GM21526 (cell line): Measurements from ENCODE around the gene LIMS1.
"Not testable (repeated sequence)": the region's sequence is repeated elsewhere in the genome, so short reads cannot be mapped to it uniquely, and the experiment has no call there.

Source experiments
- ATAC-seq: cut with Tn5 transposase; IDR thresholded peaks from one replicate; pipeline ENCODE4 v1.9.1; 2021; ENCODE audit warnings: moderate library complexity; ENCODE audit not compliant: unreplicated experiment, low FRiP score

The LIMS1 gene

DNA sequence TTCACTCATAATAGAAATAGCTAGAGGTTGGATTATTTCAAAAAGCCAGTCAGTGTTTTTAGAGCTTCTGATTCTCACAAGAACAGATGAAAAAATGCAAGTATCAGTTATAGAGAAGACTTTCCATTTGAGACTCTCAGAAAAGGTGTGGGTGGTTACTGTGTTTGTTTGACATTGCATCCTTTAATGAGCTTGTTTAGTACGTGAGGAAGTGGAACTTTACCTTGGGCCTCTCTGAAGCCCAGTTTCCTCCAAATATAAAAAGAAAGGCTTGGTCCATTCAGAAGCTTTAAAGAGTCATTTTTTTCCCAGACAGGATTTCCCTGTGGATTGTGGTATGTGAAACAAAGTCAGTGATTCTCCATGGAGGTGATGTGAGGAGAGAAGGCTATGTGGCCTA is 95.1 kb downstream of the LIMS1 start:
- ATAC-seq, result peak; percentile 75

DNA sequence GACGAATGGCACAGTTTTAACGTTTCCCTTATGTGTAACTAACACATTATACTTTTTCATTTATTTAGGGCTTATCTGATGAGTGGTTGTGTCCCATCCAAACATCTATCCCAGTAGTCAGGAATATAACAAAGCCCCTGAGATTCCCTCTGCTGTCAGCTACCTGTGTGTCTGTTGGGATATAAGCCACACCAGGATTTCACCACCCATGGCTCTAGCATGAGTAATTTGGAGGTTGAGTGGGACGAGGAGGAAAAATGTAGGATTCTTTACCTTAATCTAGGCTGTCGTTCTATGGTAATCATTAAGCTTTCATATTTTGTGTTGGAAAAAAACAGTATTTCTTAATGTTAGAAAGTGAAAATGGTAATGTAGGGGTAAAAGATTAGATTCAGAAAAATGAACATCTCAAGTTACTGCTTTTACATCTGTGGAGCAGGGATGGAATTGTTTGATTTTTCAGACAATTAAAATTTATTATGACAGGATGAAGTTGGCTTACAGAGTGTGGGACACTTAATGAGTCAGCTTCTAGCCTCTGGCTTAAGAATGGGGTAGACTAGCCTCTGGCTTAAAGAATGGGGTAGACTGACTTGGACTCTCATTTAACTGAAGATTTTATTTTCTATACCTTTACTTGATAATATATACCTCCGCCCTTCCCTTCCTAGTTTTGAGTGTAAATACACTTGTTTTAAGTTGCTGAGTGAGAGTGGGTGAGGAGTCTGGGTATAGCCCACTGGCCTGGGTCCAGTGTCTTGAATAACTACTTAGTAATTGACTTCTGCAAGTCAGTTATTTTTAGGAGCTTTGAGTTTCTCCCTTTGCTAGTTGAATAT is 96.5 kb downstream of the LIMS1 start:
- ATAC-seq, result no peak

DNA sequence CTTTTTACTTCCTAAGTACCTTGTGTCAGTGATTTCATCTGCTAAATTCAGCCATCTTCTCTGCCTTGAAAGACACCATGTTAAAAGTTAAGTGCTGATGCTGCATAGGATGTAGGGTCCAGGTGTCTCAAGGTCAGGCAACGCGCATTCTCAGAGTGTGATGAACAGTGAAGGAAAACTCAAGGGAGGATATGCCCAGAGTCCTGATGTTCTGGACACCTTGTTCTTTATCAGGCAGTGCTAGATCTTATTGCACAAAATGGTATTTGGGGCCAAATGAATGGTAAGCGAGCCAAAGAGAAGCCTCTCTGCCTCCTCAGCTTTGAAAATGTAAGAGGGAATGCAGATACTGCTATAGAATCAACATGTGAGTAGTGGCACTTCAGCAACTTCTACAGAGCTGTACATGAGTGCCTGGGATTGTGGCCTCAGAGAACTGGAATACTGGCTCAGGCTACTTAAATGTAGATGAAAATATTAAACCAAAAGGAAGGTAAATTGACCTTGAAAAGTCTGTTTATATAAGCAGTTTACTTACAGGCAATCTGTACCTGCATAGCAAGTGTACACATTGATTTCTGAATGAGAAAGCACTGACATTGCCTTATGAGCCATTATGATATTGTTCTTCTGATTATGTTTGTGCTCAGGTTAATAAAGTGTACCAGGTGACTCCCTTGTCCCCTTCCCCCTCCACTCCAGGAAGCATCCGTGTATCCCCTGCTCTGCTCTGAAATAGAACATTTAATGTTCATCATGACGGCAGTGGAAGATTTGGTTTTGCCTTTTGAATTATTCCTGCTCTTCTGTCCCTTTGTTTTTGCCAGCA is 98.3 kb downstream of the LIMS1 start:
- no peak for ATAC-seq

DNA sequence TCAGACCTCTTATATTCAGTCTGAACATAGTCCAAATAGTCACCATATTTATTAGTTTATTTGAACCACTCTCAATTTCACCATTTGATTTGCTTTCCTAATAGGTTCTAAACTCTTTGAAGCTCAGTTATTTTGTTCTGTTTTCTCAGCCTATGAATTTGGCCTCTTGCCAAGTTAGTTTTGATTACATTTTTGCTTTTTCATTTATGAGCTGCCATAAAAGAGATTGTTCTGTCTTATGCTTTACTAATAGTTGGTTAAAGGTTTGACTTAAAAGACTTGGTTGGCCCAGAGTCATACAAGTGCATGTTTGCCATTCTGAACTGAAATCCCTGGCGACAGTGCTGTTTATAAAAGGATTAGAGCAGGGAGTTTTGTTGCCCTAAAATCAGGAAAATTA is 99.1 kb downstream of the LIMS1 start:
- no peak for ATAC-seq

DNA sequence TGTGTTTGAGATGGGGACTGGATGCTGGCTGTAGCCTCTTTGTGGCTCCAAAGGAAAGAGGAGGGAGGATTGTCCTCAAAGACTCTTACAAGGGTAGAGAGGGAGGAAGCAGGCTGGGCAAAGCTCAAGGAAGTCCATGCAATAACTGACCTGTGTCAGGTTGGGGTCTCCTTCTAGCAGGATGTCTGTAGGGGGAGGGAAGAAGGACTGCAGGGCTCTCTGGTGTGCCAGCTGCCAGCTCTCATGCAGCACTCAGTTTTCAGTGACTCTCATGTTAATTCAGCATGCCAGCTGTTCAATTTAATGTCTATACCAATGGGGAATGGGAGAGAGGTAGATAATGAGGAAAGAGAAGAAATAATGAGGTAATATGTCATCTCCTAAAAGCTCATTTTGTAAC is 99.7 kb downstream of the LIMS1 start:
- ATAC-seq, result no peak

DNA sequence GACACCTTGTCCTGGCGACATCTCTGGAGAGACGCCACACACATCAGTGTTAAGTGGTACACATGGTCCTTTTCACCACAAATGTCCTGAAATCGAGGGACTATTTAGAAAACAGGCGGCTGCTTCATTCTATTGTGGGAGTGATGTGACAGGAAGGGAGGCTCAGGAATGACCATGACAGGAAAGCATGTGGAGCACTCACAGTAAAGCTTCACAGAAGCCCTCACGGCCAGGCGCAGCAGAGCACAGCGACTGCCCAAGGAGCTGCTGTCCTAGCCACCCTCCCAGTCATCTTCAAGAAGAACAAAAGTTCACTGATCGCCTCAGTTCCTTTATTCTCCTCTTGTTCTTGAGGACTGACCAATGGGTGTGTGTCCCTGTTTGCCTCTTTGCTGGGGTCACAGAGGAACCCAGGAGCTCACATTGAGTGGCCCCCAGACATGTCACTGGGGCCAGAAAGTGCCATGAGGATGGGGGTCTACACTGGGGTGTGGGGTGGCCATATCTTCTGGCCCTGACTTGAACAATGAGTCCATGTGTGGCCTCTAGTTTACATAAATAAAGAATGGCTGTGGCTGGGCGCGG is 100.4 kb downstream of the LIMS1 start:
- no peak for ATAC-seq

DNA sequence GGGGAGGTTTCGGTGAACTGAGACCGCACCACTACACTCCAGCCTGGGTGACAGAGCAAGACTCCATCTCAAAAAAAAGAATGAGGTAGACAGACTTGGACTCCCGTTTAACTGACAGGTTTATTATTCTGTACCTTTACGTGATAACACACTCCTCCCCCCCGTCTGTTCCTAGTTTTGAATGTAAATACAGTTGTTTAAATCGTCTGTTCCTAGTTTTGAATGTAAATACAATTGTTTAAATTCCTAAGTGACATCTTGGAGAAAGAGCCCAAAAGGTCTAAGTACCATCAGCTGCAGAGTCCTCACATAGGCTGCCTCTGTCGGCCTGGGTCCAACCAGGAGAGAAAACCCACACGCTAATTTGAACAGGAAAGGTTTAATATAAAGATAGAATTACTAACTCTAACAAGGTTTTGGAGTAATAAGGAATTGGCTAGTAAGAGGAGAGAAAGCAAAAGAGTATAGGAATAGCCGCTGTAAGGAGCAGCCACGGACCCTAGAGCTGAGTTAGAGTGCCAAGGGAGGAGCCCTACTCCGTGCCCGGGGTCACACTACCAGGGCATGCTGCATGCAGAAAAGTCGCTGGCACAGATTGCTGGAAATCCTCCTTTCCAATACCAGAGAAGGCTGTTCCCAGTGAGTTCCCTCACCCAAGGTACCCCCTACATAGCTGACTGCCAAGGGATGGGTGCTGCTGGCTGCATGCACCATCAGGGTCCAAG is 101.5 kb downstream of the LIMS1 start:
- peak; percentile 7 for ATAC-seq

DNA sequence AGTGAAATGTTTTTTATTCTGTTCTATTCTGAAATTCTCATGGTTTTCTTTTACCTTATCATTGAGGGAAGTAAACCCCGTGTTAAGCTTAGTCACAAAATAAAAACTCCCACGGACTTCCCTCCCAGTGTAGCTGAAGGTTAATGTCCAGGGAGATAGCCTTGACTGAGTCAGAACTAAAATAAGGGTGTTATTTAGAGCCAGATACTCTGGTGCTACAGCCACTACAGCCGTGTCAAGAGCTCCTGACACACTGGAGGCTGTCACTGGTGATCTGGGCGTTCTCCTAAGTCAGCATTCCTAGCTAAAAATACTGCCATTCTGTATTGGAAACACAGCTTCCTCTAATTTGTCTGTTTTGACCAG is 103.0 kb downstream of the LIMS1 start:
- ATAC-seq, result no peak

DNA sequence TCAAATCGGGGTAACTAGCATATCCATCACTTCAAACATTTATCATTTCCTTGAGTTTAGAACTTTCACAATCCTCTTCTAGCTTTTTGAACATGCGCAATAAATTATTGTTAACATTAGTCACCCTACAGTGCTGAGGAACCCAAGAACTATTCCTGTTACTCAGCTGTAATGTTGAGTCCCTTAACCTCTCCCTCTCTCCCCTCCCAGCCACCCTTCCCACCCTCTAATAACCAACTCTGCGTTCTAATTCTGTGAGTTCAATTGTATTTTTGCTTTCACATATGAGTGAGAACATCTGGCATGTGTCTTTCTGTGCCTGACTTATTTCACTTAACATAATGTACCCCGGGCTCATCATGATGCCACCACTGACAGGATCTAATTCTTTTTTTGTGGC is 106.5 kb downstream of the LIMS1 start:
- ATAC-seq, result no peak

DNA sequence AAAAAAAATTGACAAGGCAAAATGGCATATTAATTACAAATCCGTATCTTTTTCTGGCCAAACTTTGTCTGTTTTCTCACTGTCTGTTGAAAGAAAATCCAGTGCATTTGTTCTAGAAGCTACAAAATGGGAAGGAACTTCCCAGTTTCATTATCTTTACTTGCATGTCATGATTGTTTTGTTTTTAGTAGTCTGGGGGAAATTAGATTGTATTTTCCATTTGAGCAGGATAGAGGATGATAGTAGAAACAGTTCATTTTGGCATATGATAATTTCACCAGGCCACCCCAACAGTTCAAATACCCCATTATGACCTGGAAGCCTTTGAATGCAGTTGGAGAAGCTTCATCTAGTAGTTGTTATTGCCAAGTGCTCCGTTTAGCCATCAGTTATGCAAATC is 107.5 kb downstream of the LIMS1 start:
- no peak for ATAC-seq

DNA sequence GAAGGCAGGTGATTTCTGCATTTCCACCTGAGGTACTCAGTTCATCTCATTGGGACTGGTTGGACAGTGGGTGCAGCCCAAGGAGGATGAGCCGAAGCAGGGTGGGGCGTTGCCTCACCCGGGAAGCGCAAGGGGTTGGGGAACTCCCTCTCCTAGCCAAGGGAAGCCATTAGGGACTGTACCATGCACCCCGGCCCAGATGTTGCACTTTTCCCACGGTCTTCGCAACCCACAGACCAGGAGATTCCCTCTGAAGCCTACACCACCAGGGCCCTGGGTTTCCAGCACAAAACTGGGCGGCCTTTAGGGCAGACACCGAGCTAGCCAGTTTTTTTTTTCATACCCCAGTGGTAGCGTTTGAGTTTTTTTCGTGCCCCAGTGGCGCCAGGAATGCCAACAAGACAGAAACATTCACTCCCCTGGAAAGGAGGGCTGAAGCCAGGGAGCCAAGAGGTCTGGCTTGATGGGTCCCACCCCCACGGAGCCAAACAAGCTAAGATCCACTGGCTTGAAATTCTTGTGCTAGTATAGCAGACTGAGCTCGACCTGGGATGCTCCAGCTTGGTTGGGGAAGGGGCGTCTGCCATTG is 109.1 kb downstream of the LIMS1 start:
- no peak for ATAC-seq

DNA sequence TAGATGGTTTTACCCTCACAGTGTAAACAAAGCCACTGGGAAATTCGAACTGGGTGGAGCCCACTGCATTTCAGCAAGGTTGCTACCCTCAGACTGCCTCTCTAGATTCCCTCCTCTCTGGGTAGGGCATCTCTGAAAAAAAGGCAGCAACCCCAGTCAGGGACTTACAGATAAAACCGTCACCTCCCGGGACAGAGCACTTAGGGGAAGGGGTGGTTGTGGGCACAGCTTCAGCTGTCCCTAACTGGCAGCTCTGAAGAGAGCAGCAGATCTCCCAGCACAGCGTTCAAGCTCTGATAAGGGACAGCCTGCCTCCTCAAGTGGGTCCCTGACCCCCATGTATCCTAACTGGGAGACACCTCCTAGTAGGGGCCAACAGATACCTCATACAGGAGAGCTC is 109.6 kb downstream of the LIMS1 start:
- not testable (repeated sequence) for ATAC-seq

DNA sequence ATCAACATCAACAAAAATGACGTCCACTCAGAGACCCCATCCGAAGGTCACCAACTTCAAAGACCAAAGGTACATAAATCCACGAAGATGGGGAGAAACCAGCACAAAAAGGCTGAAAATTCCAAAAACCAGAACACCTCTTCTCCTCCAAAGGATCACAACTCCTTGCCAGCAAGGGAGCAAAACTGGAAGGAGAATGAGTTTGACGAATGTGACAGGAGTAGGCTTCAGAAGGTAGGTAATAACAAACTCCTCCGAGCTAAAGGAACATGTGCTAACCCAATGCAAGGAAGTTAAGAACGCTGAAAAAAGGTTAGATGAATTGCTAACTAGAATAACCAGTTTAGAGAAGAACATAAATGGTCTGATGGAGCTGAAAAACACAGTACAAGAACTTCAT is 110.2 kb downstream of the LIMS1 start:
- not testable (repeated sequence) for ATAC-seq

DNA sequence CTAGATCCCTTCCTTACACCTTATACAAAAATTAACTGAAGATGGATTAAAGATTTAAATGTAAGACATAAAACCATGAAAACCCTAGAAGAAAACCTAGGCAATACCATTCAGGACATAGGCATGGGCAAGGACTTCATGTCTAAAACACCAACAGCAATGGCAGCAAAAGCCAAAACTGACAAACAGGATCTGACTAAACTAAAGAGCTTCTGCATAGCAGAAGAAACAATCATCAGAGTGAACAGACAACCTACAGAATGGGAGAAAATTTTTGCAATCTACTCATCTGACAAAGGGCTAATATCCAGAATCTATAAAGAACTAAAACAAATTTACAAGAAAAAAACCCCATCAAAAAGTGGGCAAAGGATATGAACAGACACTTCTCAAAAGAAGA is 114.5 kb downstream of the LIMS1 start:
- ATAC-seq, result not testable (repeated sequence)

DNA sequence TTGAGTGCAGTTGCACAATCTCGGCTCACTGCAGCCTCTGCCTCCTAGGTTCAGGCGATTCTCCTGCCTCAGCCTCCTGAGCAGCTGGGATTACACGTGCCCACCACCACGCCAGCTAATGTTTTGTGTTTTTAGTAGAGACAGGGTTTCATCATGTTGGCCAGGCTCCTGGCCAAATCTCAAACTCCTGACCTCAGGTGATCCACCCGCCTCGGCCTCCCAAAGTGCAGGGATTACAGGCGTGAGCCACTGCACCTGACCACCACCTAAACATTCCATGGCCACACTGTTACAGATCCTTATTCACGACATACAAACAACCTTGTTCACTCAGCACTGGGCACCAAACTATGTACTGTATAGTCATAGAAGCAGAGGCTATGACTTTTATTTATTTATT is 116.2 kb downstream of the LIMS1 start:
- ATAC-seq, result not testable (repeated sequence)

DNA sequence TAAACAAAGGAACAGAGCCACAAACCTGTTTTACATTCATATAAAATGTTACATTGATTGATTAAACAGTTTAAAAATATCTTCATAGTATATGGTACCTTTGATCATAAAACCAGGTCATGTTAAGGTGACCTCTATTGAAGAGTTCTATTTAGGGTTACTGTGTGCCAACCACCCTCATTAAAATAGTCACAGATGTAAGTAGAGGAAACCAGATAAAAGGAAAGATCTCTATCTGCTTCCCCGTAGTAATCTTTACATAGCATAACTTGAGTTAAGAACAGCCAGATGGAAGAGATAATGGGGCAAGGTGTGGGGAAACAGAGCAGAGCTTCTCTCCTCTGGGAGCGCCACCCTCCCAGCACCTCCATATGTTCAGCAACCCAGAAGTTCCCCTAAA is 117.2 kb downstream of the LIMS1 start:
- not testable (repeated sequence) for ATAC-seq

DNA sequence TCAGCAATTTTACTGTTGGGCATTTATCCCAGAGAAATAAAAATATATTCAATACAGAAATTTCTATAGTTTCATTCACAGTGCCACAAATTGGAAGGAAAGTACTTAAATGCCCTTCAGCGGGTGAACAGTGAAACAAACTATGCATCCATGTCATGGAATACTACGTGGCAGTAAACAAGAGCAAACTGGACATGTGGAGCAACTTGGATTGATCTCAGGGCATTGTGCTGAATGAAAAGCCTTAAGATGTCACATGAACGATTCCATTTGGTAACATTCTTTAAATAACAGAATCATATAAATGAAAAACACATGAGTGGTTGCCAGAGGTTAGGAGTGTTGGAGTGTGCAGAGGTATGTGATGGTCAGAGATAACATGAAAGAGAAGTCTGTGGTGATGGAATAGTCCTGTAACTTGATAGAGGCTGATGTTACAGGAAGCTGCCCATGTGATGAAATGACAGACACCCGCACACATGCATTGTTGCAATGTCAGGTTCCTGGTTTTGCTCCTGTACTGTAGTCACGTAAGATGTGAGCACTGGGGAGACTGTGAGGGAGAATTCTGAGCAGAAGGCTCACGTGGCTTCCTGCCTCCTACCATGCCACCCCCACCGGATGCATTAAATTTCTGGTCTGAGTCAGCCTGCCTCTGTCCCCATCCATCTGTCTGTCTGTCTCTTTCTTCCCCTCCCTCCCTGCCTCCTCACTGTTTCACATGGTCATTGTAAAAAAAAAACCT is 118.1 kb downstream of the LIMS1 start:
- peak; percentile 96 for ATAC-seq

DNA sequence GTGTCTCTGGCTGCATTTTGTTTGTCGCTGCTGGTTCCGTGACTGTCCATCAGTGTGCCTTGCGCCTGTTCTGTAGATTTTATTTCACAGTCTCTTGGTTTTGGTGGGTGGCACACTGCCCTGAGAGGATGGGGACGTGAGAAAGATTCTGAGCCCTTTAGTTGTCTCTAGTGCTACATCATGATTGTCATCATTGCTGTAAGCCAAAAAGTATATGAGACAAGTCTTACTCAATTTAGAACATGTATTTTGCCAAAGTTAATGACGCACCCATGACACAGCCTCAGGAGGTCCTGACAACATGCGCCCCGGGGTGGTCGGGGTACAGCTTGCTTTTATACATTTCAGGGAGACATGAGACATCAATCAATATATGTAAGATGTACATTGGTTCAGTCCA is 119.2 kb downstream of the LIMS1 start:
- not testable (repeated sequence) for ATAC-seq

DNA sequence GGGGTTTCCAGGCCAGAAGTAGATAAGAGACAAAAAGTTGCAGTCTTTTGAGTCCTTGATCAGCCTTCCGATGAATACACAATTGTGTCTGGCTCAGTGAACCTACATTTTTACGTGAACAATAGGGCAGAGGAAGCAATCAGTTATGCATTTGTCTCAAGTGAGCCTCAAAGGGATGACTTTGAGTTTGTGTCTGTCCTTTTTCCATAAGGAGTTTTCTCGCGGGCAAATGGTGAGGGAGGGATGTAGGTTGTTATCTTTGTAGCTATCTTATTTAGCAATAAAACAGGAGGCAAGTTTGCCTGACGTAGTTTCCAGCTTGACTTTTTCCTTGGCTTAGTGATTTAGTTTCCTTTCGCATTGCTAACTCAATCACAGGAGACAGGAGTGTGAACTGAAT is 119.6 kb downstream of the LIMS1 start:
- ATAC-seq, result not testable (repeated sequence)
